Endothelial cell of umbilical vein (primary cell): Measurements from ENCODE around the gene CCNT1. TPM values are rescaled to one million over a fixed set of nuclear protein-coding genes. Genes with fewer than 3 reads are reported as not detected.

Source experiments
- BruUV-seq: library from RNA; stranded (reverse); fragments of 400-500 nt; replicated peaks from 2 replicates; lab custom pipeline; 2021; lab: Mats Ljungman, UMichigan
- CTCF ChIA-PET: fragments of 300-600, 350-600 bp; sonication (Branson Sonifier 250); formaldehyde crosslinking; loops from one replicate; lab custom pipeline; 2021; ENCODE audit warnings: antibody characterized with exemption, inconsistent platforms; lab: Charles Lee
- POLR2A ChIA-PET: fragments of 300-600, 350-600 bp; sonication (Branson Sonifier 250); formaldehyde crosslinking; loops from one replicate; lab custom pipeline; 2021; ENCODE audit warnings: antibody characterized with exemption, inconsistent platforms; lab: Charles Lee
- DNase-seq: peaks from one replicate; pipeline ENCODE4 v3.0.0-alpha.2; 2011; ENCODE audit warnings: low read depth, low spot score
- FAIRE-seq: peaks from 2 replicates; lab custom pipeline; 2011; peaks lifted over from hg19 to GRCh38; lab: Jason Lieb, UNC
- H2AFZ ChIP-seq: 2 replicates; pipeline ENCODE4 v1.6.0; 2012; ENCODE audit warnings: low read depth, low read length, control low read depth, inconsistent platforms
- H3K27ac ChIP-seq: 2 replicates; pipeline ENCODE4 v1.5.1; 2011; ENCODE audit warnings: low read depth, mild to moderate bottlenecking, control low read depth, low read length, moderate library complexity; ENCODE audit not compliant: insufficient read depth
- H3K27me3 ChIP-seq, 2 experiments: 2 replicates each; pipeline versions ENCODE4 v1.6.0 to v1.6.1; 2011; ENCODE audit warnings: low read length in 2 of 2, mixed read lengths in 1 of 2; ENCODE audit not compliant: control insufficient read depth in 2 of 2, insufficient read depth in 2 of 2
- H3K36me3 ChIP-seq, 2 experiments: 2 replicates in 1 of 2; 3 replicates in 1 of 2; pipeline ENCODE4 v1.5.1; 2011; ENCODE audit warnings: low read length in 2 of 2, mild to moderate bottlenecking in 1 of 2, moderate library complexity in 1 of 2; ENCODE audit not compliant: control insufficient read depth in 2 of 2, insufficient read depth in 2 of 2; ENCODE audit errors: extremely low read depth in 1 of 2
- H3K4me1 ChIP-seq: 3 replicates; pipeline ENCODE4 v1.5.1; 2011; ENCODE audit warnings: mild to moderate bottlenecking, low read length; ENCODE audit not compliant: control insufficient read depth, insufficient read depth; ENCODE audit errors: extremely low read depth
- H3K4me2 ChIP-seq: 2 replicates; pipeline ENCODE4 v1.6.1; 2011; ENCODE audit warnings: low read length, control low read depth, mixed read lengths; ENCODE audit not compliant: insufficient read depth
- H3K4me3 ChIP-seq, 3 experiments: fragments of 200-600 bp in 1 of 3; sonication (generic), shearing (Covaris generic) in 1 of 3; replicated peaks in 1 of 3; 2 replicates each; pipeline ENCODE4 v1.5.1; 2011 to 2016; ENCODE audit warnings: control low read depth in 3 of 3, low read length in 3 of 3, mild to moderate bottlenecking in 2 of 3, inconsistent platforms in 1 of 3, low read depth in 1 of 3, moderate library complexity in 1 of 3; ENCODE audit not compliant: insufficient read depth in 1 of 3
- H3K79me2 ChIP-seq: 2 replicates; pipeline ENCODE4 v1.6.0; 2012; ENCODE audit warnings: low read length, inconsistent platforms; ENCODE audit not compliant: control insufficient read depth, insufficient read depth
- H3K9ac ChIP-seq: replicated peaks from 2 replicates; pipeline ENCODE3; 2011; ENCODE audit warnings: low read length, control low read depth; ENCODE audit not compliant: insufficient read depth; ENCODE audit errors: extremely low read depth
- H3K9me1 ChIP-seq: replicated peaks from 3 replicates; pipeline ENCODE4 v1.6.0; 2011; ENCODE audit warnings: mild to moderate bottlenecking, low read length; ENCODE audit not compliant: control insufficient read depth, insufficient read depth; ENCODE audit errors: extremely low read depth
- H3K9me3 ChIP-seq: replicated peaks from 2 replicates; pipeline ENCODE4 v1.5.1; 2012; ENCODE audit warnings: low read length, inconsistent platforms; ENCODE audit not compliant: control insufficient read depth, insufficient read depth
- H4K20me1 ChIP-seq: replicated peaks from 2 replicates; pipeline ENCODE3; 2011; ENCODE audit warnings: mild to moderate bottlenecking, low read length; ENCODE audit not compliant: control insufficient read depth, insufficient read depth; ENCODE audit errors: extremely low read depth
- CTCF ChIP-seq, 2 donors: IDR thresholded peaks; 1 replicate in 1 of 2; 2 replicates in 1 of 2; pipeline ENCODE4 v1.5.1; 2011; ENCODE audit warnings: low read length in 2 of 2, mild to moderate bottlenecking in 2 of 2, moderate library complexity in 2 of 2, control low read depth in 1 of 2, inconsistent platforms in 1 of 2, low read depth in 1 of 2; ENCODE audit not compliant: insufficient read depth in 1 of 2; ENCODE audit errors: extremely low read depth in 1 of 2
- EZH2 ChIP-seq: IDR thresholded peaks from 2 replicates; pipeline ENCODE4 v1.6.1; 2012; ENCODE audit warnings: borderline replicate concordance, low read depth, mild to moderate bottlenecking, moderate library complexity, low read length, inconsistent platforms; ENCODE audit not compliant: severe bottlenecking
- FOS ChIP-seq: IDR thresholded peaks from 2 replicates; pipeline ENCODE4 v1.6.1; 2011; ENCODE audit warnings: mild to moderate bottlenecking, low read length, moderate library complexity, borderline replicate concordance; ENCODE audit not compliant: insufficient read depth
- GATA2 ChIP-seq: IDR thresholded peaks from 2 replicates; pipeline ENCODE4 v1.7.0; 2011; ENCODE audit warnings: low read depth, mild to moderate bottlenecking, moderate library complexity, mixed read lengths, low read length; ENCODE audit not compliant: insufficient read length, insufficient read depth
- JUN ChIP-seq: IDR thresholded peaks from 2 replicates; pipeline ENCODE4 v1.6.1; 2011; ENCODE audit warnings: borderline replicate concordance, low read depth; ENCODE audit not compliant: insufficient read length, insufficient read depth
- MYC ChIP-seq: IDR thresholded peaks from one replicate; pipeline ENCODE4 v1.6.1; 2011; ENCODE audit warnings: mild to moderate bottlenecking, low read depth, low read length
- POLR2A ChIP-seq: IDR thresholded peaks from 2 replicates; pipeline ENCODE4 v1.6.1; 2012; ENCODE audit warnings: low read depth, mild to moderate bottlenecking, control low read depth, low read length
- POLR2AphosphoS5 ChIP-seq: IDR thresholded peaks from 2 replicates; pipeline ENCODE4 v1.6.1; 2012; ENCODE audit warnings: low read depth, mild to moderate bottlenecking, control low read depth, low read length, moderate library complexity; ENCODE audit not compliant: insufficient read depth
- dilution Hi-C: fragments of 300-500 bp; cut with MboI; formaldehyde crosslinking; loops from one replicate; pipeline ENCODE4 v1.15.0; 2019; ENCODE audit warnings: low sequenced_read_pairs; ENCODE audit not compliant: extremely low pct_ligation_motif_present
- intact Hi-C: fragments of 100-400 bp; cut with micrococcal nuclease; formaldehyde crosslinking; loops from one replicate; pipeline ENCODE4 v1.10.0; 2022
- polyA plus RNA-seq, 4 experiments: library from polyadenylated mRNA; depleted of rRNA in 3 of 4; stranded (reverse) in 3 of 4; unstranded in 1 of 4; fragments of >200 nt; gene quantifications; 2 replicates each; pipeline versions ENCODE4 v1.2.1 to v1.2.3, GENCODE V29; 2011 to 2012; ENCODE audit warnings: missing spikeins in 1 of 4
- total RNA-seq: library from RNA; stranded (reverse); gene quantifications from 2 replicates; pipeline ENCODE4 v1.2.3, GENCODE V29; 2021
- TF ChIP-seq, protein P1 (sequence below): IDR thresholded peaks from 2 replicates; pipeline ENCODE4 v1.6.1; 2011; ENCODE audit not compliant: insufficient read depth, insufficient read length

CCNT1 gene
- total and polyA plus RNA-seq, 2 donors (not counting 3 experiments of a cell fraction or from before 2014, with no cell fraction given): 10.6 to 33.0 TPM

DNA sequence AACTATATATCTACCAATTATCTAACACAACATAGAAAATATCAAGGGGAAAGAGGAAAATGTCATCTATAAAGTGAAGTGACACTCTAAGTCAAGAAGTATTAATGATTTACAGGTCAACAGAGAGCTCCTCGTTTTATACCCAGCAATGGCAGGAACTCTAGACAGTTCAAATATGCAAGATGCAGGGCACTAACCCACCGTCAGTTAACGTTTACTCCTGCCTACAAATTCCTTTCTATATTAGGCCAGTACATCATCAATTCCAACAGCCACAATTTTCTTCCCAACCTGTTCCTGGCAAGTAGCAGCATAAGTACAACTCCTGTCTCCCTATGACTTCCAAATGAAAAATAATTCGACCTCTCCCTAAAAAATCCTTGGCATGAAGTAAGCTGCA is 25.5 kb downstream of the CCNT1 start:
- Histone ChIP-seq H4K20me1 (peaks cover 8% of the 10 kb centered on the region), H3K9ac (no peak overlapping the region), H3K4me2 (no peak overlapping the region), H3K9me1 (no peaks in the 10 kb centered on the region), H3K4me1 (no peaks in the 10 kb centered on the region), H3K4me3 (no peak overlapping the region), H3K27me3 (no peaks in the 10 kb centered on the region), H2AFZ (no peak overlapping the region), H3K9me3 (no peaks in the 10 kb centered on the region), H3K36me3 (peaks cover 18 to 20% of the 10 kb centered on the region in 2 experiments), H3K79me2 (peaks cover 14% of the 10 kb centered on the region), H3K27ac (no peak overlapping the region)
- BruUV-seq: no TSS peak
- POLR2A ChIA-PET: interaction anchor here (2.0 kb wide), 1 partner anchor 9 kb away, joined by 8 read pairs; the partner anchor contains the start of gene KANSL2
- dilution Hi-C loops: no loop called here
- no peak for TF ChIP-seq POLR2AphosphoS5
- TF ChIP-seq, protein P1, sequence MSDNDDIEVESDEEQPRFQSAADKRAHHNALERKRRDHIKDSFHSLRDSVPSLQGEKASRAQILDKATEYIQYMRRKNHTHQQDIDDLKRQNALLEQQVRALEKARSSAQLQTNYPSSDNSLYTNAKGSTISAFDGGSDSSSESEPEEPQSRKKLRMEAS: no peak
- no peak for TF ChIP-seq EZH2
- TF ChIP-seq JUN: no peak
- no peak for TF ChIP-seq POLR2A
- TF ChIP-seq CTCF (IDR thresholded peaks at IDR 0.05; ENCODE audit: extremely low read depth in 1 of 2, insufficient read depth in 1 of 2, low read depth in 1 of 2, low read length in 2 of 2): no peak
- TF ChIP-seq MYC: no peak
- TF ChIP-seq GATA2: no peak
- no peak for TF ChIP-seq FOS
- no peak for DNase-seq
- intact Hi-C loops: no loop called here
- CTCF ChIA-PET: interaction anchor here (1.1 kb wide), 1 partner anchor 62 kb away, joined by 3 read pairs; no protein-coding TSS in a partner anchor
- no peak for FAIRE-seq
